ENCODE data around the gene SH3BGRL3. TPM values are rescaled to one million over a fixed set of nuclear protein-coding genes. Genes with fewer than 3 reads are reported as not detected.

SH3BGRL3 gene
- polyA plus RNA-seq, 2 donors, result 170 to 299 TPM

GRCh38 chr1:26283871-26284596, 4.1 kb downstream of the SH3BGRL3 start:
- H3K36me3 ChIP-seq (ENCODE audit: control insufficient read depth in 2 of 2, insufficient read depth in 2 of 2, low read length in 1 of 2), result peaks cover 0 to 17% of the 10 kb centered on the region in 2 donors
- peaks cover 3 to 36% of the 10 kb centered on the region in 2 donors for H3K4me1 ChIP-seq (ENCODE audit: control insufficient read depth in 2 of 2, insufficient read depth in 2 of 2, low read length in 1 of 2)
- no peaks in the 10 kb centered on the region for H3K27me3 ChIP-seq (ENCODE audit: control insufficient read depth in 1 of 2, insufficient read depth in 2 of 2, low read length in 2 of 2)
- no peaks in the 10 kb centered on the region for H3K9me3 ChIP-seq (ENCODE audit: control insufficient read depth in 2 of 2, insufficient read depth in 1 of 2, low read depth in 1 of 2, low read length in 1 of 2)
- 73 to 76% methylated on average over 12 of the region's 12 CpGs for WGBS, 2 donors
- H3K27ac ChIP-seq (ENCODE audit: low read depth in 2 of 2, low read length in 1 of 2), result peak overlapping the region; percentile 25 to 77
- H3K4me3 ChIP-seq (ENCODE audit: low read depth in 1 of 2, low read length in 2 of 2), result no peak overlapping the region

- Histone ChIP-seq H3K27me3 (ENCODE audit: control insufficient read depth in 1 of 2, insufficient read depth in 2 of 2, low read length in 2 of 2) (no peaks in the 10 kb centered on the region), H3K4me1 (ENCODE audit: control insufficient read depth in 2 of 2, insufficient read depth in 2 of 2, low read length in 1 of 2) (peaks cover 3 to 36% of the 10 kb centered on the region in 2 donors), H3K27ac (ENCODE audit: low read depth in 2 of 2, low read length in 1 of 2) (peak overlapping the region; percentile 25 to 77), H3K4me3 (ENCODE audit: low read depth in 1 of 2, low read length in 2 of 2) (no peak overlapping the region), H3K9me3 (ENCODE audit: control insufficient read depth in 2 of 2, insufficient read depth in 1 of 2, low read depth in 1 of 2, low read length in 1 of 2) (no peaks in the 10 kb centered on the region), H3K36me3 (ENCODE audit: control insufficient read depth in 2 of 2, insufficient read depth in 2 of 2, low read length in 1 of 2) (peaks cover 0 to 17% of the 10 kb centered on the region in 2 donors)
- 29 to 31% methylated on average over 22 of the region's 22 CpGs for WGBS, 2 donors
These were observed 4.9 kb downstream of the SH3BGRL3 start for GRCh38 chr1:26284597-26285347.

DNA sequence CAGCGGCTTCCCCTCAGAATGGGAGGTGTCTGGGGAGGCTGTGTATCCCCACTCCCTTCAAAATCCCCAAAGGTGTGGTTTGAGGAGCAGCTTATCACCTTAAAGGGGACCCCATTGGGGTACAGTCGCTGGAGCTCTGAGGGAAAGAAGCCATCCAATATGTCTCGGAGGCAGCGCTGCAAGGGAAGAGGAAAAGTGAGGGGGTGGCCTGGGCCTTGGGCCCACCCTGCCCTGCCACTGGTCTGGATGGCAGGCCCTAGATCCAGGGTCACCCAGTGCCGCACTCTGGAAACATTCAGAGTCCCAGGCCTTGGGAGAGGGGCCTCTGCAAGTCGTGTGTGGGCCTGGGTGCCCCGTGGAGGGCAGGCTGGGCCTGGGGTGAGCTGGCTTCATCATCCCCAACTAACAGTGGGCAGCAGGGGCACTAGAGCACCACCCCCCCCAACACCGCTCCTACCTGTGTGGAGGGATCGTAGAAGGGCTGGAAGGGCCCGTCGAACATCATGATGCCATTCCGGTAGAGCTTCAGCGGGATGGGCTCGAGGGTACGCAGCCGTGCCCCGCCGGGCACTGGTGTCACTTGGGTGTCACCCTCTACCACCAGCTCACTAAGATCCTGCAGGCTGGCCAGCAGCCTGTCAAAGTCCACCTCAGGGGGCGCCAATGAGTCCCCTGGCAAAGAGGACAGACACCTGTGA, 5.6 kb downstream of the SH3BGRL3 start:
- H3K4me1 ChIP-seq (ENCODE audit: control insufficient read depth in 2 of 2, insufficient read depth in 2 of 2, low read length in 1 of 2), result peaks cover 3 to 36% of the 10 kb centered on the region in 2 donors
- H3K9me3 ChIP-seq (ENCODE audit: control insufficient read depth in 2 of 2, insufficient read depth in 1 of 2, low read depth in 1 of 2, low read length in 1 of 2), result no peaks in the 10 kb centered on the region
- H3K36me3 ChIP-seq (ENCODE audit: control insufficient read depth in 2 of 2, insufficient read depth in 2 of 2, low read length in 1 of 2), result peaks cover 0 to 17% of the 10 kb centered on the region in 2 donors
- WGBS, 2 donors, result 83 to 86% methylated on average over 18 to 19 of the region's 19 CpGs
- H3K27me3 ChIP-seq (ENCODE audit: control insufficient read depth in 1 of 2, insufficient read depth in 2 of 2, low read length in 2 of 2), result no peaks in the 10 kb centered on the region
- H3K4me3 ChIP-seq (ENCODE audit: low read depth in 1 of 2, low read length in 2 of 2), result no peak overlapping the region
- peak overlapping the region; percentile 20 to 77 for H3K27ac ChIP-seq (ENCODE audit: low read depth in 2 of 2, low read length in 1 of 2)

DNA sequence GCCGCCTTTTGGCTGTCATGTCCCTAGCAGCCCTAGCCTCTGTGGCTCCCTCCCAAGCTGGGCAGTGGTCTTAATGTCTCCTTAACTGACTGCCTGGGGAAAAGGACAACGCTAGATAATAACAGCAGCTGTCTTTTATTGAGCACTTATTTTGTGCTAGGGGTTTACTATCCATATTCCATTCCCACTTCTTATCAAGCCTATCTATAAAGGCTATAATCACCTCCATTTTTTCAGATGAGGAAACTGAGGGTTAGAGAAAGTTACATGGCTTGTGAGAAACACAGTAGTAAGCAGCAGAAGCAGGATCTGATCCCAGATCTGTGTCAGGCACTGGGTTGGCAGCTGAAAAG, 6.2 kb downstream of the SH3BGRL3 start:
- 83 to 84% methylated on average over 2 of the region's 2 CpGs for WGBS, 2 donors
- Histone ChIP-seq H3K9me3 (ENCODE audit: control insufficient read depth in 2 of 2, insufficient read depth in 1 of 2, low read depth in 1 of 2, low read length in 1 of 2) (no peaks in the 10 kb centered on the region), H3K36me3 (ENCODE audit: control insufficient read depth in 2 of 2, insufficient read depth in 2 of 2, low read length in 1 of 2) (peaks cover 0 to 14% of the 10 kb centered on the region in 2 donors), H3K4me1 (ENCODE audit: control insufficient read depth in 2 of 2, insufficient read depth in 2 of 2, low read length in 1 of 2) (peaks cover 3 to 32% of the 10 kb centered on the region in 2 donors), H3K27ac (ENCODE audit: low read depth in 2 of 2, low read length in 1 of 2) (no peak overlapping the region), H3K27me3 (ENCODE audit: control insufficient read depth in 1 of 2, insufficient read depth in 2 of 2, low read length in 2 of 2) (no peaks in the 10 kb centered on the region), H3K4me3 (ENCODE audit: low read depth in 1 of 2, low read length in 2 of 2) (no peak overlapping the region)

GRCh38 chr1:26287033-26287711, 7.3 kb downstream of the SH3BGRL3 start:
- Histone ChIP-seq H3K9me3 (ENCODE audit: control insufficient read depth in 2 of 2, insufficient read depth in 1 of 2, low read depth in 1 of 2, low read length in 1 of 2) (no peaks in the 10 kb centered on the region), H3K4me3 (ENCODE audit: low read depth in 1 of 2, low read length in 2 of 2) (no peak overlapping the region), H3K27ac (ENCODE audit: low read depth in 2 of 2, low read length in 1 of 2) (peak overlapping the region; percentile 55 to 61), H3K36me3 (ENCODE audit: control insufficient read depth in 2 of 2, insufficient read depth in 2 of 2, low read length in 1 of 2) (peaks cover 0 to 6% of the 10 kb centered on the region in 2 donors), H3K27me3 (ENCODE audit: control insufficient read depth in 1 of 2, insufficient read depth in 2 of 2, low read length in 2 of 2) (no peaks in the 10 kb centered on the region), H3K4me1 (ENCODE audit: control insufficient read depth in 2 of 2, insufficient read depth in 2 of 2, low read length in 1 of 2) (peaks cover 3 to 22% of the 10 kb centered on the region in 2 donors)
- 58 to 67% methylated on average over 8 of the region's 8 CpGs for WGBS, 2 donors

DNA sequence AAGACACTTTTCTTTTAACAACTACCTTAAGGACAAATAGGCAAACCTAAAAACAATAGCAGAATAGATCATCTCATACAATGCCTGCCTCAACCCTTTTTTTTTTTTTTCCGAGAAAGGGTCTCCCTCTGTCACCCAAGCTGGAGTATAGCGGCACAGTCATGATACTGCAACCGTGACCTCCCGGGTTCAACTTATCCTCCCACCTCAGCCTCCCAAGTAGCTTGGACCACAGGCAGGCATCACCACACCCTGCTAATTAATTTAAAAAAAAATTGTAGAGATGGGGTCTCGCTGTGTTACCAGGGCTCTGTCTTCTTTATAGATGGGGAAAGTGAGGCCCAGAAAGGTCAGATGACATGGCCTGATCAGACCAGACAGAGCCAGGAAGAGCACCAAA, 7.9 kb downstream of the SH3BGRL3 start:
- H3K4me1 ChIP-seq (ENCODE audit: control insufficient read depth in 2 of 2, insufficient read depth in 2 of 2, low read length in 1 of 2), result peaks cover 3 to 20% of the 10 kb centered on the region in 2 donors
- H3K27me3 ChIP-seq (ENCODE audit: control insufficient read depth in 1 of 2, insufficient read depth in 2 of 2, low read length in 2 of 2), result no peaks in the 10 kb centered on the region
- no peak overlapping the region for H3K4me3 ChIP-seq (ENCODE audit: low read depth in 1 of 2, low read length in 2 of 2)
- WGBS, 2 donors, result 83 to 85% methylated on average over 5 of the region's 5 CpGs
- no peaks in the 10 kb centered on the region for H3K9me3 ChIP-seq (ENCODE audit: control insufficient read depth in 2 of 2, insufficient read depth in 1 of 2, low read depth in 1 of 2, low read length in 1 of 2)
- peak overlapping the region; percentile 53 to 76 for H3K27ac ChIP-seq (ENCODE audit: low read depth in 2 of 2, low read length in 1 of 2)
- H3K36me3 ChIP-seq (ENCODE audit: control insufficient read depth in 2 of 2, insufficient read depth in 2 of 2, low read length in 1 of 2), result peaks cover 0 to under 1% of the 10 kb centered on the region in 2 donors

GRCh38 chr1:26288311-26288941, 8.5 kb downstream of the SH3BGRL3 start:
- Histone ChIP-seq H3K27ac (ENCODE audit: low read depth in 2 of 2, low read length in 1 of 2) (peak overlapping the region; percentile 53 to 76), H3K36me3 (ENCODE audit: control insufficient read depth in 2 of 2, insufficient read depth in 2 of 2, low read length in 1 of 2) (no peaks in the 10 kb centered on the region), H3K9me3 (ENCODE audit: control insufficient read depth in 2 of 2, insufficient read depth in 1 of 2, low read depth in 1 of 2, low read length in 1 of 2) (no peaks in the 10 kb centered on the region), H3K4me3 (ENCODE audit: low read depth in 1 of 2, low read length in 2 of 2) (no peak overlapping the region), H3K27me3 (ENCODE audit: control insufficient read depth in 1 of 2, insufficient read depth in 2 of 2, low read length in 2 of 2) (no peaks in the 10 kb centered on the region), H3K4me1 (ENCODE audit: control insufficient read depth in 2 of 2, insufficient read depth in 2 of 2, low read length in 1 of 2) (peaks cover 3 to 19% of the 10 kb centered on the region in 2 donors)
- 41 to 47% methylated on average over 5 of the region's 5 CpGs for WGBS, 2 donors

DNA sequence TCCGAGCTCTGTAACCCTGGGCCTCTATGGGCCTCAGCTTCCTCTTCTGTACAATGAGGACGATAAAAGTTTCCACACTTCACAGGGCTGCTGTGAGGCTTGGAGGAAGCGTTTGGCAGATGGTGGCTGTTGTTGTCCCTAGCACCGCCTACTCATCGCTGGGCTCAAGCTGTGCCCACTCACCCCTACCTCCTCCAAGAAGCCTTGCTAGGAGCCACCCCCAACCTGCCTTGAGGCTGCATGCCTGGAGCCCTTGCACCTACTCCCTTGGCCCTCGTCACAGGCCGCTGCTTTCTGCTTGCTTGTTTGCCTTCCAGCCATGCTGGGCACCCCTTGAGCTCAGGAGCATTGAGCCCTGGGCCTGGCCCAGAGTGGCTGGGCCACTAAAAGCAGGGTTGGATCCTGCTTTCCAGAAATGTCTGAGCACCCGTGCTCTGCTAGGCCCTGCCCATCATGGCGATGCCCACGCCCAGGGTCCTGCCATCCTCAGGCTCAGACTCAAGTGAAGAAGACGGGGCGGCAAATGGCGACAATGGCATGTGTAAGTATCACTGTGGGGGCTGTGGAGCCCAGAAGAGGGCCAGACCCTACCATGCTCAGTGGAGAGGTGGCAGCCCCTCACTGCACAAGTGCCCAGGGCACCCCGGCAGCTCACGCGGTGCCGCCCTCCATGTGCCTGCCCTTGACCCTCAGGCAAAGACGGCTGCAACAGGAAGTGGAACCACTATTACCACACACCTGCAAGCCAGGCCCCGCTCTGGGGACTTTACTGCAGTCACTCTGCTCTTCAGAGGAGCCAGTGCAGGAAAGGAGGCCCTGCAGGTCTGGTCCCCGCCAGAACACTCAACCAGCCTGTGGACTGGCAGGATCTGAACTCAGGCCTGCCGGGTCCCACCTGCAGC, 9.5 kb downstream of the SH3BGRL3 start:
- peaks cover 0 to 14% of the 10 kb centered on the region in 2 donors for H3K4me1 ChIP-seq (ENCODE audit: control insufficient read depth in 2 of 2, insufficient read depth in 2 of 2, low read length in 1 of 2)
- peak overlapping the region; percentile 35 to 53 for H3K27ac ChIP-seq (ENCODE audit: low read depth in 2 of 2, low read length in 1 of 2)
- H3K36me3 ChIP-seq (ENCODE audit: control insufficient read depth in 2 of 2, insufficient read depth in 2 of 2, low read length in 1 of 2), result no peaks in the 10 kb centered on the region
- no peaks in the 10 kb centered on the region for H3K27me3 ChIP-seq (ENCODE audit: control insufficient read depth in 1 of 2, insufficient read depth in 2 of 2, low read length in 2 of 2)
- no peaks in the 10 kb centered on the region for H3K9me3 ChIP-seq (ENCODE audit: control insufficient read depth in 2 of 2, insufficient read depth in 1 of 2, low read depth in 1 of 2, low read length in 1 of 2)
- WGBS, 2 donors, result 75 to 80% methylated on average over 21 of the region's 21 CpGs
- no peak overlapping the region for H3K4me3 ChIP-seq (ENCODE audit: low read depth in 1 of 2, low read length in 2 of 2)
